HG03139 (cell line): ENCODE results near the gene KLC1.
A peak's percentile ranks its signal among the peaks of the same experiment; 100 is the strongest.
"Not testable (repeated sequence)": the region's sequence is repeated elsewhere in the genome, so short reads cannot be mapped to it uniquely, and the experiment has no call there.

Source experiments
- ATAC-seq: cut with Tn5 transposase; IDR thresholded peaks from one replicate; pipeline ENCODE4 v1.9.1; 2021; ENCODE audit not compliant: unreplicated experiment

The KLC1 gene

DNA sequence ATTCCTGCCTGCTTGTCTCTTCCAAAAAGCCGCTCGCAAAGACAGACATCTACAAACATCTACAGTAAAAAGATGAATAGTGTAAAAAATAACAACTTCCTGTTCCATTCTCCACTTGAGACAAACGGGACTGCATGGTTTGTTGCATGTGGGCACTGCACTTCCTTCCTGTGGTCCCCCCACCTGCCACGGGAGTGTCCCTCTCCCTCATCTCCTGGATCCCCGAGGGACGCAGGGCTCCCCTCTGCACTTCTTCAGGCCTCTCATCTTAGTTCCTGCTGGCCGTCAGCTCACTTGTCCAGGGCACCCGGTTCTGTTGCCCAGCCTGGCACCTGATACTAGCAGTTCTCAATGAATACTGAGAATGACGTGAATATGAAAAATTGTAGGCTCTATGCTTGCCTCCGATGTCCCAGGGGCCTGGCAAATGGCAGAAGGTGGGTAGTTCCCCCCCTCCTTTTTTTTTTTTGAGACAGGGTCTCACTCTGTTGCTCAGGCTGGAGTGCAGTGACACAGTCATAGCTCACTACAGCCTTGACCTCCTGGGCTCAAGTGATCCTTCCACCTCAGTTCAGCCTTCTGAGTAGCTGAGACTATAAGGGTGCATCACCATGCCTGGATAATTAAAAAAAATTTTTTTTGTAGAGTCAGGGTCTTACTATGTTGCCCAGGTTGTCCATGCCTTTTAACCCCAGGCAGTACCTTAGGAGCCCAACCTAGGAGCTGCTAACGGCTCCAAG lies 3.5 kb upstream of the KLC1 start:
- no peak for ATAC-seq

DNA sequence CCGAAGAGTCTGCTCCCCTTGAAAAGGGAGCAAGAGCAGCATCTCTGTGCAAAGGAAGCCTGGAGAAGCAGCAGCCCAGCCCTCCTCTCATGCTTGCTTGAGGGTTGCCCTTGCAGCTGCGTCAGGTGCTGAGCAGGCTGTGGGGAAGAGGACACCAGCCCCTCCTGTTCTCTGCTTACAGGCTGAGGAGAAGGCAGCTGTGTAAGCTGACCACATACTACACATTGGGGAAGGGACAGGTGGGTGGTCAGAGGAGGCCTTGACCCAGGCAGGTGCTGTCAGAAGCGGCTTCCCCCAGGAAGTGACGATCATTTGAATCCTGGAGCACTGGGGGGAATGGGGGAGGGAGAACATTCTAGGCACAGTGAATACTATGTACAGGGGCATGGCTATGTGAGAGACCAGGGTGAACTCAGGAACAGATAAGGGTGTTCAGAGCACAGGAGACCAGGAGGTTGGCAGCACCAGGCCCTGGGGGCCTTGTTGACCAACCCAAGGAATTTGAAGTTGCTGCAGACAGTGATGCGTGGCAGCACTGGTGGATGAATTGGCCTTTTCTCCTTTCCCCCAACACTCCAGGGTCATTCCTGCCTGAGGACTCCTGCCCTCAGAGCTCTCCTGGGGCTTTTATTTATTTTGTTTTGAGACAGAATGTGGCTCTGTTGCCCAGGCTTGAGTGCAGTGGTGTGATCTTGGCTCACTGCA lies 2.7 kb upstream of the KLC1 start:
- ATAC-seq: no peak

DNA sequence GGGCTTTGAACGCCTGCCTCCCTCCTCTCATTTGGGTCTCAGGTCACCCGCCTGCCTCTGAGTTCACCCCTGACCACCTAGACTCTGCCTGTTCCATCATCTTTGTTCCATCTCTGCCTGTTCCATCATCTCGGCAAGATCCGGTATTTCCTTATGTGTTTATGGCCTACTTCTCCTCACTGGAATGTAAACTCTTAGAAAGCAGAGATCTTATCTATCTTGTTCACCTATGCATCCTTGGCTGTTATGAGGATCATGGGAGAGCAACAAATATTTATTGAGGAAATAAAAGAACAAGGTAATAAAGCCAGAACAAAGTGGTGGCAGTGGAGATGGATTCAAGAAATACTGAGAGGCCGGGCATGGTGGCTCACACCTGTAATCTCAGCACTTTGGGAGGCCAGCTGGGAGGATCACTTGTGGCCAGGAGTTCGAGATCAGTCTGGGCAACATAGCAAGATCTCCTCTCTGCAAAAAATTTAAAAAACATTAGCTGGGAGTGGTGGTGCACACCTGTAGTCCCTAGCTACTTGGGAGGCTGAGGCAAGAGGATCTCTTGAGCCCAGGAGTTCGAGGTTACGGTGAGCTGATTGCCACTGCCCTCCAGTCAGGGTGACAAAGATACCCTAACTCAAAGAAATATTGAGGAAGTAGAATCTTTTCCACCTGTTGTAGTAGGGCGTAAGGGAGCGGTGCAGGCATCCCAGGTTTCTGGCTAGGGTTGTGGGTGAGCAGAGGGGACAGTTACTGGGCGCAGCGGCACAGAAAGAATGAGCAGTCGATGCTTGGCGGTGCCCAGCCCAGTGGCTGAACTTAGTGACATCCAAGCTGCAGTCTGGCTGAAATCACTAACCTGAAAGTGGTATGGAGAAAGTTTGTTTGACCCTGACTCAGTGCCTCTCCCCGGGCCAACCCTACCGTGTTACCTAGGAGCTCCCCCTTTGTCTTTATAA lies 1.7 kb upstream of the KLC1 start:
- ATAC-seq: no peak

DNA sequence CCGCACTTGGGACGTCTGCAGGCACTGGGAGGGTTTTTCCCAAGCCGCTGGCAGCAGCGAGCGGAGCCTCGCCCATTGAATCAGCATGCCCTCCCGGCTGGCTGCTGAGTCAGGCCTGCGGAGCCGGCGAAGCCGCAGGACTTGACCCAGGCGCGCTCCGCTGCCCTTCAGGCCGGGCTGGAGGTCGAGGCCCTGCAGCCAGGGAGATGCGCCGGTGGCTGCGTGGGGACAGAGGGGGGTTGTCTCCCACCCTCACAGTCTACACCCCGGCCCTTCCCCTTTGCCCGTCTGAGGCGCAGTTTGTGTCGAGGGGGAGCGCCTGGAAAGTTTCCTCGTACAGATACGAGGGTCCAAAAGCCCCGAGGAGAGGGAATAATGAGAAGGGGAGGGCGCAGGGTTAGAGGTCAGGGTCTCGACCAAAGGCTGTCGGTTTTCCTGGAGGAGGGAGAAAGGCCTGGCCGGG lies 759 bp upstream of the KLC1 start:
- ATAC-seq: peak; percentile 12

DNA sequence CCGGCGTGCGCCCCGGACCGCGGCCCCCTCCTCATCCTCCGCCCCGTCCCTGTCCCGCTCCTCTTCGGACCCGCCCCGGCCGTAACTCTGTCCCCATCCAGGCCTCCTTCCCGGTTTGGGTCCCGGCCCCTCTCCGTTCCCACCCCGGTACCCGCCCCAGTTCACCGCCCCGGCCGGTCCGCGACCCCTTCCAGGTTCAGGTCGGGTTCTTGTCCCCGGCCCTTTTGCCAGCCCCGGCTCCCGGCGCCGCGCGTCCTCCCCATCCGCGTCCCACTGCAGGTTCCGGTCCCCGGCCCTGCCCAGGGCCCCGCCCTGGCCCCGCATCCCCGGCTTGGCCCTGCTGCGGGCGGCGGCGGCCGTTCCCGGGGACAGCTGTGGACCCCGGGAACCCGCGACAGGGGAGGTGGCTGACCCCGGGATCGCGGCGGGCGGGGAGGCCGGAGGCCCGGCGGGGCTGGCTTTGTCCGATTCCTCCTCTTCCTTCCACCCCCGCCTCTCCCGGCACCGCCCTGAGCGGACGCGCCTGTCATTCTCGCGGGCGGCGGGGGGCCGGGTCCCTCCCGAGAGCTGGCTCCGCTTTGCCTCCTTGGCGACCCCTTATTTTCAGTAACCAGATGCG lies 601 bp downstream of the KLC1 start:
- peak; percentile 18 for ATAC-seq

DNA sequence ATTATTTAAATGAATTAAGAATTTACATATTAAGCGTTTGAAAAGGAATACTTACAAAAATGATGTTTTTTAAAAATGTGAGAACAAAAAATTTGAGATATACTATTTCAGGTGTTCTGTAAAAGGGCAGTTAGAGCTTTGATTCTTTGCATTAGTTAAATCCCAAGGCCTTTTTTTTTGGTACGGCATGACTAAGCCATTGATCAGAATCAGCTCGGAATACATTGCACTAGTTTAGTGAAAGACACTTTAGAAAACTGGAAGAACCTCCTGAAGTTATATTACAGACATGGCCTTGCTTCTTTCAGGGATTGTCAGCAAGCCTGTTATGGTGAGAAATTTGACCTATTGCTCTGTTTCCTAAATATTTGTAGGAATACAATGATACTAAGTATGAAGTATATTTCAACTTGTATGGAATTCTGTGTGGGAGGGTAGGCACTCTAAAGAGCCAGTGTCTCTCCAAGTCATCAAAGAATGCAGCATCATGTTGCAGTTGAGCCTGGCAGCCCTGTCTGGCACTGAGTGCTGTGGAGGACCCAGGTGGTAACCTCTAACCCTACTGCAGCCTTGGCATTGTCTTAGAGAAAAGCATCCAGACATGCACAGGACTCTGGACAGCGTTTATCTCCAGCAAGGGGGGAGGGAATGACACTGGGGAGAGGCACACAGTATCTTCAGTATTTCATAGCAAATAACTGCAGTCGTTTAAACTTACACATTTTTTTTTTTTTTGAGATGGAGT lies 1.5 kb downstream of the KLC1 start:
- ATAC-seq: no peak

DNA sequence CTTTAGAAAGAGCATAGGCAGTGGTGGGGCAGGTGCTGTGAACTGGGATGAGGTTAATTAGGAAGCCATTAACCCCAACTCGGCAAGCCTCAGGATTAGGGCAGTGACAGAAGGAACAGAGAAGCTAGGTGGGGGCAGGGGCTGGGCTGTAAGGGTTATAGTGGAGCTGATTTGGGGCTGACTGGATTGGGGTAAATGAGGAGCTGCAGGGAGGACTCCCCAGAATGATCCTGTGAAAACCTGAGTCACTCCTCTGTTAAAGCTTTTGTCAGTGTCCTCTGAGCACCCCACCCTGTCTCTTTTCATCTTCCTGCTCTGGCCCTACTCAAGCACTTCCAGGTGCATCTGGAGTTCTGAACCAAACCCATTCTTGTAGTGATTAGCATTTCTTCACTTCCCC lies 4.4 kb downstream of the KLC1 start:
- ATAC-seq: no peak

DNA sequence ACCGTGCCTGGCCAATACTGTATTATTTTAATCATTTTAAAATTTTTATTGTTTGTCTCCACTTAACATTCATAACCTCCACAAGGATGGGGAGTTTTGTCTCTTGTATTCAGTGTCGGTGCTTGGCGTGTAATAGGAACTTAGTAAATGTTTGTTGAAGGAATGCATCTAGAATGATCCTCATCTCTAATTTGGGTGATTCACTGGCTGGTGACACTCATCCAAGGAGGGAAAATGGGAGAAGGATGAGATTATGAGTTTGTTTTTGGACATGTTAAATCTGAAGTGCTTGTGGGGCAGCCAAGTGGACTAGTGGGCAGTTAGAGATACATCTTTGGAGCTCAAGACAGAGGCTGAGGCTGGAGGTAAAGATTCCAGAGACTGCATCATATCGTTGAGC lies 5.1 kb downstream of the KLC1 start:
- ATAC-seq: no peak

DNA sequence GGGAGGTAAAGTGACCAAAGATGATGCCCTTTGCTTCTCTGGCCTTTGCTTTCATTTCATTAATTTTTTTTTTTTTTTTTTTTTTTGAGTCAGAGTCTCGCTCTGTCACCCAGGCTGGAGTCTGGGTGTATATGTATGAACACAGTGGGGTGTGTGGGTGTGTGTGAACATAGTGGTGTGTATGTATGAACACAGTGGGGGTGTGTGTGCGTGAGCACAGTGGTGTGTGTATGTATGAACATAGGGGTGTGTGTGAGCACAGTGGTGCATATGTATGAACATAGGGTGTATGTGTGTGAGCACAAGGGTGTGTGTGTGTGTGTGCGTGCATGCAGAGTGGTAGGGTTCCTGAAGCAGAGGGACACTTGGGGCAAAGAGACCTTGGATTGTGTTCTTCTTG lies 9.6 kb downstream of the KLC1 start:
- ATAC-seq: no peak

DNA sequence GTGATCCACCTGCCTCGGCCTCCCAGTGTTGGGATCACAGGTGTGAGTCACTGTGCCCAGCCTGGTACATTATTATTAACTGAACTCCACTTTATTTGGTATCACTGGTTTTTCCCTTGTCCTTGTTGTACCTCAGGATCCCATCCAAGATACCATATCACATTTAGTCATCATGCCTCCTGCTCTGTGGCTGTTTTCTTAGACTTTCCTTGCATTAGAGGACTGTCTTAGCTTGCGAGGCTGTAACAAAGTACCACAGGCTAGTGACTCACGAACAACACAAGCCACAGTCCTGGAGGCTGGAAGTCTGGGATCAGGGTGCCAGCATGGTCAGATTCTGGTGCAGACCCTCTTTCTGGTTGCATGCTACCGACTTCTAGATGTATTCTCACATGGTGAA lies 12.2 kb downstream of the KLC1 start:
- no peak for ATAC-seq

DNA sequence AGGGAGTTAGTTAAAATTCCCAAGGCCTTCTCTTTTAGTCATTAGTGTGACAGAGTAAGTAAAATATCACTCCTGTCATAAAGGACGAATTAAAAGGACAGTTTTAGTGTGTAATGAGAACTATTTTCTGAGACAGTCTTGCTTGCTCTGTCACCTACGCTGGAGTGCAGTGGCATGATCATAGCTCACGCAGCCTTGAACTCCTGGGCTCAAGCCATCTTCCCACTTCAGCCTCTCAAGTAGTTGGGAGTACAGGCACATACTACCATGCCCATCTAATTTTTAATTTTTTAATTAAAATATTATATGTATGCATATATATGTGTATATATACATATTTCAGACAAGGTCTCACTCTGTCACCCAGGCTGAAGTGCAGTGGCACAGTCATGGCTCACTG lies 17.2 kb downstream of the KLC1 start:
- ATAC-seq: no peak

DNA sequence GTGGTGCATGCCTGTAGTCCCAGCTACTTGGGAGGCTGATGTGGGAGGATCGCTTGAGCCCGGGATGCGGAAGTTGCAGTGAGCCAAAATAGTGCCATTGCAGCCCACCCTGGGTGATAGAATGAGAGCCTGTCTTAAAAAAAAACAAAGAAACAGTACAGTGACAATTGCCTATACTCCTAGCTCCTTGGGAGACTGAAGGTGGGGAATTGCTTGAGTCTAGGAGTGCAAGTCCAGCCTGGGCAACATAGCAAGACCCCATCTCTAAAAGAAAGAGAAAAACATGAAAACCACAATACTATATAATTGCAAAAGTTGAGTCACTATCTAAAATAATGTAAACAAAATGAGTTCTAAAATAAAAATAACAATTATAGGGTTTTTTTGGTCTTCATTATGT lies 20.0 kb downstream of the KLC1 start:
- ATAC-seq: no peak

DNA sequence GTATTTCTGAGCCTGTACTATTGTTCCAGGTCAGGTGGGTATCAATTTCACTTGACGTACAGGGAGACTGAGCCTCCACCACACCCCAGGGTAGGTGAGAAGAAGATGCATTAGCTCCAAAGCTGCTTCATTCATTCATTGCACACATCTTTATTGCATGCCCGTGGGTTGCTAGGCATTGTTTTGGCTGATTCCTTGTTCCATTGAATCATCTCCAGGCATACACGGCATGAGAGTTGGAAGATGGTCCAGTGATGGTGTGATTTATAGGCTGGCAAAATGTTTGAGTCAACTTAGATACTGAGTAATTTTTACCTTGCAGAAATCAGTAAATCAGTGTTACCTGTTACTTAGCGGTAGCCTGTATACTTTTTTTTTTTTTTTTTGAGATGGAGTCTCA lies 21.2 kb downstream of the KLC1 start:
- no peak for ATAC-seq

DNA sequence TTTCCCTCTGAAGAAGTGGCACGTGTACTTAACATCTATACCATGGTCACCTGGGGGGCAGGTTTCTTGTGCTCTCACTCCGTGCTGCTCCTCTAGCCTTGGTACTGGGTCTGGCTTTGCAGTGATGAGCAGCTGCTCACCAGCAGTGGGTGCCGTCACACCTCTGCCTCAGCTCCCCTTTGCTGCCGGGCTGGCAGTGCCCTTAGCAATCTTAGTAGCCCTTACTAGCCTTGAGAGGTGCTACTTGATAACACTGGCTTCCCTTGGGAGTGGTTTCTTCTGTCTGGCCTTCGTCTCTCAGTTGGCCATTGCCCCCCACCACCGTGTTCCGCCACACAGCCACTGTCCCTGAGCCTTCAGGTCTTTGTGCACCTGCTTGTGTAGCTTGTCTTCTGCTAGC lies 22.6 kb downstream of the KLC1 start:
- ATAC-seq: no peak

DNA sequence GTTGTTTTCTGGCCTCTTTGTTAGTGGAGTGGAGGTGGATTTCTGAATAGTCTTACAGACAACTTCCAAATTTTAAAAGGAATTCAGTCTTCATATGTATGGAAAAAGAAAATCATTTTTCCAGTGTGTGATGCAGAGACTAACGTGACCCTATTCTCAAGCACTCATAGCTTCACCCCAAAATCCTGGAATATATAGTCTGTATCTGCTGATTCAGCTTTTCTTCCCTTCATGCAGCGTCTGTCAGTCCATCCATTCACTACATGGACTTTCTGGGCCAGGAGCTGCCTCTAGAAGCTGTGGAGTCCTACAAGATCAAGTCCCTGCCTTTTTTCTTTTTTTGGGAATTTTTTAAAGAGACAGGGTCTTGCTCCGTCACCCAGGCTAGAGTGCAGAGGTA lies 23.8 kb downstream of the KLC1 start:
- ATAC-seq: no peak

DNA sequence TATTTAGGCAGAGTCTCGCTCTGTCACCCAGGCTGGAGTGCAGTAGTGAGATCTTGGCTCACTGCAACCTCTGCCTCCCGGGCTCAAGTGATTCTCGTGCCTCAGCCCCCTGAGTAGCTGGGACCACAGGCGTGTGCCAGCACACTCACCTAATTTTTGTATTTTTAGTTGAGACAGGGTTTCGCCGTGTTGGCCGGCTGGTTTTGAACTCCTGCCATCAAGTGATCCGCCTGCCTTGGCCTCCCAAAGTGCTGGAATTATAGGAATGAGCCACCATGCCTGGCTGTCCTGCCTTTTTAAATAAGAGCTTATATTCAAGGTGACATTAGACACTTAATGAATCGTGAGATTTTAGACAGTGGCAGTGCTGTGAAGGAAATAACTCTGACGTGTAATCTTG lies 24.3 kb downstream of the KLC1 start:
- ATAC-seq: not testable (repeated sequence)

DNA sequence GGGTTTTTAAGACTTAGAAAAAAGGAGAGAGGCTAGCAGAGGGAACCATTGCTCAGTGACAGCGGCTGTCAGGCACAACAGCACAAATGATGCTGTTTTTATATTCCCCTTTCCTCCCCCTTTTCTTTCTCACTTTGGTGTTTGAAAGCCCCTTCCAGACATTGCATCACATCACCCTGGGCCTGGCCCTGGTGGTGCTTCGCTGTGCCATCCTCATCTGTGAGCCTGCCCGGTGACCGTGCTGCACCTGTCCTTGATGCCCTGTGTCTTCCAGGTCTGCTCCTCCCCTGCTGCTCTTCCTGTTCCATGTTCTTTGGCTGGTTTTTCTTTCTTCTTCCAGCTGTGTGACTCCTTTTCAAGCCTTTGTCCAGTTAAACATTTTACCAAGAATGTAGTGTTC lies 24.8 kb downstream of the KLC1 start:
- ATAC-seq: no peak

DNA sequence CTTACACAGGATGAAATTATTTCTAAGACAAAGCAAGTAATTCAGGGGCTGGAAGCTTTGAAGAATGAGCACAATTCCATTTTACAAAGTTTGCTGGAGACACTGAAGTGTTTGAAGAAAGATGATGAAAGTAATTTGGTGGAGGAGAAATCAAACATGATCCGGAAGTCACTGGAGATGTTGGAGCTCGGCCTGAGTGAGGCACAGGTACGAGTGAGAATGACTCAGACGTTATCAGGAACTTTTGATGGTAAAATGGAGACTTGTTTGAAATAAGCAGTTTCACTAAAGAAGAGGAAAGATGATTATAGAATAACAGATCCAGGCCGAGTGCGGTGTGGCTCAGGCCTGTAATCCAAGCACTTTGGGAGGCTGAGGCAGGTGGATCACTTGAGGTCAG lies 25.6 kb downstream of the KLC1 start:
- no peak for ATAC-seq

DNA sequence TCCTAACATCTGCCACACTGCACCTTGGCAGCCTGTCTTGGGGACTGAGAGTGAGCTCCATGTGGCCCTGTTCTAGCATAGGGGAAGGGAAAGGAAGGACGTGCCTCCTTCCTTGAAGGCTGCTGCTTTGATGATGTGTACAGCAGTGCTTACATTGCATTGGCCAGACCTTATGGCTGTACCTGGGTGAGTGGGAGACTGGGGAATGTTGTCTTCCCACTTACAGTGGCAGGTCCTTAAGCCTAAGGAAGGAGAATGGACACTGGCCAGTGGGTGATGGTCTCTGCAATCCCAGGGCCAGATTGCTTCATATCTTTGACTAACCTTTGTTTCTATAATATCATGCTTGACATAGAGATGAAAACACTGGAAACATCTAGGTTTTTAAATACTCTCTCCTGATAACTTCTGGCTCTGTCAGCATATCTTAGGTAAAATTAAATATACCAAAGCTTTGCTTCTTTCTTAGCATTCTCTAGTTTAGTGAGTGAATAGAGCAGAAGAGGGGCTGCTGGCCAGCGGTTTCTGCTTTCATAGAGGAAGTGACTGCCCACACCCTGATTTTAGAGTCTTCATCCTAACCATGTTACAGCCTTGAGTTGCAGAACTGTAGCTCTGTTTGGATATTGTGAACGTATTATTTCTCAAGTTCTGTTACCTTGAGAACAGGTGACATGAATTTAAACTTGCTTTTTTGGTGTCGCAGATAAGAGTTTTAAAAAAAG lies 27.2 kb downstream of the KLC1 start:
- ATAC-seq: no peak

DNA sequence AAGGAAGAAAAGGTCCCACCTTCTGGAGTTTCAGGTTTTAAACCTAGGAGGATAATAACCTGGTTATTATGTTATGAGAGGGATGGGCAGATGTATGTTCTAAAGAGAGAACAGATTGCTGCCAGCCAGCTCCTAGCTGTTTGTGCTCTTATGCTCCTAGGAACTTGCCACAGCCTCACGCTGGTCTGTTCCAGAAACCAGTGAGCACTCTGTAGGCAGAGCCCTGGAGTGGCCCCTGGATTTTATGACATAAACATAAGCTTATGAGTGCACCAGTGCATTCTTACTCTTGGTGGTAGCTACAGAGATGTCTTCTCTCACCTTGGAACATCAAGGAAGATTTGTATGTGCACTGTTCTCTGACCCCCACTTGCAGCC lies 27.7 kb downstream of the KLC1 start:
- ATAC-seq: no peak
